ENCODE data around the gene CAPN7.

DNA sequence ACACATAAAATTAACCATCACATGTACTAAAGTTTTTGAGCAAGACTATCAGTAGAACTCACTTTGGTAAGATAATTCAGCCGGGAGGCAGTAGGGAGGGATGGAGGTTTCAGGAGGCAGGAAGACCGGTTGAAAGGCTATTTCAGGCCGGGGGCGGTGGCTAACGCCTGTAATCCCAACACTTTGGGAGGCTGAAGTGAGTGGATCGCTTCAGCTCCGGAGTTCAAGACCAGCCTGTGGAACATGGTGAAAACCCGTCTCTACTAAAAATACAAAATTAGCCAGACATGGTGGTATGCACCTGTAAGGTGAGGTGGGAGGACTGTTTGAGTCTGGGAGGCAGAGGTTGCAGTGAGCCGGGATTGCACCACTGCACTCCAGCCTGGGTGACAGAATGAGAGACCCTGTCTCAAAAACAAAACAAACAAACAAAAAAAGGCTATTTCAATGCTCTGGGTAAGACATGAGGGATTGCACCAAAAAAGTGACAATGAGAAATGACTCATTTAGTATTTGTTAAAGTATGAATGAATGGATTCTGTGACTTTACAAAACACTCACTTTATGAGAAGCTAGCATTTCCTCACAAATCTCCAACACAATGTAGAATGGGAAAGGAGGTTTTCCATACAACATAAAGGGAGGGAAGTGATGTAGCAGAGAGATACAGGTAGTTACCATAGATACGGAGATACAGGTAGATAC is 82.4 kb downstream of the CAPN7 start:
- TF ChIP-seq, protein P1, sequence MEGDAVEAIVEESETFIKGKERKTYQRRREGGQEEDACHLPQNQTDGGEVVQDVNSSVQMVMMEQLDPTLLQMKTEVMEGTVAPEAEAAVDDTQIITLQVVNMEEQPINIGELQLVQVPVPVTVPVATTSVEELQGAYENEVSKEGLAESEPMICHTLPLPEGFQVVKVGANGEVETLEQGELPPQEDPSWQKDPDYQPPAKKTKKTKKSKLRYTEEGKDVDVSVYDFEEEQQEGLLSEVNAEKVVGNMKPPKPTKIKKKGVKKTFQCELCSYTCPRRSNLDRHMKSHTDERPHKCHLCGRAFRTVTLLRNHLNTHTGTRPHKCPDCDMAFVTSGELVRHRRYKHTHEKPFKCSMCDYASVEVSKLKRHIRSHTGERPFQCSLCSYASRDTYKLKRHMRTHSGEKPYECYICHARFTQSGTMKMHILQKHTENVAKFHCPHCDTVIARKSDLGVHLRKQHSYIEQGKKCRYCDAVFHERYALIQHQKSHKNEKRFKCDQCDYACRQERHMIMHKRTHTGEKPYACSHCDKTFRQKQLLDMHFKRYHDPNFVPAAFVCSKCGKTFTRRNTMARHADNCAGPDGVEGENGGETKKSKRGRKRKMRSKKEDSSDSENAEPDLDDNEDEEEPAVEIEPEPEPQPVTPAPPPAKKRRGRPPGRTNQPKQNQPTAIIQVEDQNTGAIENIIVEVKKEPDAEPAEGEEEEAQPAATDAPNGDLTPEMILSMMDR (IDR thresholded peaks at IDR 0.05 in 4 of 5, conservative IDR thresholded peaks at IDR 0.05 in 1 of 5) = no peak
- no peak for TF ChIP-seq POLR2A (IDR thresholded peaks at IDR 0.05)
